Neural progenitor cell (in vitro differentiated cells): ENCODE data around the gene PIK3CD.

Experiments
- EZH2 ChIP-seq: fragments of 200-600 bp; sonication (generic); IDR thresholded peaks from 2 replicates; pipeline ENCODE4 v1.6.1; 2017; ENCODE audit warnings: antibody characterized with exemption, mild to moderate bottlenecking, moderate library complexity
- TF ChIP-seq, protein P1 (sequence below): fragments of 200-600 bp; sonication (generic); IDR thresholded peaks from 2 replicates; pipeline ENCODE4 v1.5.1; 2017; ENCODE audit warnings: antibody characterized with exemption, mild to moderate bottlenecking

- TF ChIP-seq, protein P1, sequence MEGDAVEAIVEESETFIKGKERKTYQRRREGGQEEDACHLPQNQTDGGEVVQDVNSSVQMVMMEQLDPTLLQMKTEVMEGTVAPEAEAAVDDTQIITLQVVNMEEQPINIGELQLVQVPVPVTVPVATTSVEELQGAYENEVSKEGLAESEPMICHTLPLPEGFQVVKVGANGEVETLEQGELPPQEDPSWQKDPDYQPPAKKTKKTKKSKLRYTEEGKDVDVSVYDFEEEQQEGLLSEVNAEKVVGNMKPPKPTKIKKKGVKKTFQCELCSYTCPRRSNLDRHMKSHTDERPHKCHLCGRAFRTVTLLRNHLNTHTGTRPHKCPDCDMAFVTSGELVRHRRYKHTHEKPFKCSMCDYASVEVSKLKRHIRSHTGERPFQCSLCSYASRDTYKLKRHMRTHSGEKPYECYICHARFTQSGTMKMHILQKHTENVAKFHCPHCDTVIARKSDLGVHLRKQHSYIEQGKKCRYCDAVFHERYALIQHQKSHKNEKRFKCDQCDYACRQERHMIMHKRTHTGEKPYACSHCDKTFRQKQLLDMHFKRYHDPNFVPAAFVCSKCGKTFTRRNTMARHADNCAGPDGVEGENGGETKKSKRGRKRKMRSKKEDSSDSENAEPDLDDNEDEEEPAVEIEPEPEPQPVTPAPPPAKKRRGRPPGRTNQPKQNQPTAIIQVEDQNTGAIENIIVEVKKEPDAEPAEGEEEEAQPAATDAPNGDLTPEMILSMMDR = no peak
- no peak for TF ChIP-seq EZH2
Measured at GRCh38 chr1:9763914-9764313, 112.4 kb downstream of the PIK3CD start.
